ENCODE results near the gene GAPVD1. TPM values are rescaled to one million over a fixed set of nuclear protein-coding genes. Genes with fewer than 3 reads are reported as not detected.

Gene GAPVD1
- total and polyA plus RNA-seq, 10 of the 15 experiments (the other 5 are each of a cell fraction or from before 2014, with no cell fraction given) = 4.3 to 36.6 (median 25.9) TPM

DNA sequence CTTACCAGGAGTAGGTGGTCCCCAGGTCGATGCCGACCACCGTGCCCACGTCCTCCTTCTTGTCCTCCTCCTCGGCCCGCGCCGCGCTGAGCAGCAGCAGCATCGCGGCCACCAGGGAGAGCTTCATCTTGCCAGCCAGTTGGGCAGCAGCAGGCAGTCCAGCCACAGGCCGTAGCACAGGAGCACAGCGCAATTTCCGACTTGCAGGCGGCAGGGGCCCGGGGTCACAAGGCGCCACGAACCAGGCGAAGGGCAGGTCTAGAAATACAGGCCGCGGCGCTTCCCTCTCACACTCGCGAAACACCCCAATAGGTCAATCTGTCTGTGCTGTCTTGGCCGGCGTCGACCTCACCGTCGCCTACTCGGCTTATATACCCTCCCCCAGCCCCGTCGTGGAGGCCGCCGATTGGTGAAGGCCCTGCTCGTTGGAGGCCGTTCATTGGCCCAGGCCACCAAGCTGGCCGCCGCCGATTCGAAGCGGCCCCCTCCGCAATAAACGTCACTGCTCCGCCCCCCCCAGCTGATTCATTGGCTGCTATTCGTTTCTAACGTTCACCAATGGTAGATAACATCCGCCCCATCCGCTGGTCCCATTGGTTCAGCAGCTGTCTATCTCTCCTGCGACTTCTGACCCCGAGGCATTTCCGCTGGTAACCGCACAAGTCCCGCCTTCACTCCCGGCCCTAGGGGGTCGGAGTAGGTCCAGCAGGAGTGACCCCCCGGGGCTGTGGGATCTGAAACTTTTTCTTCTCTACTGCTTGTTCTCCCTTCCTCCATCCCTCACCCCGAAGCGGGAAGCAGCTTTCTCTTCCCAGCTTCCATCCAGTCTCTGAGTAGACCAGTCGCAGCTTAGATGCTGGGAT is 20.4 kb upstream of the GAPVD1 start, which contains the start of gene HSPA5 (continued):
- TF ChIP-seq CREB1 (IDR thresholded peaks at IDR 0.05; ENCODE audit: low read depth) (peak; percentile 97), IKZF2 (IDR thresholded peaks at IDR 0.05) (no peak), MXI1 (IDR thresholded peaks at IDR 0.05; ENCODE audit: low read depth, low read length) (no peak; the same call in none of the 2 replicates), RBBP5 (conservative IDR thresholded peaks at IDR 0.05) (no peak), NFXL1 (IDR thresholded peaks at IDR 0.05; ENCODE audit: borderline replicate concordance) (no peak), SIX5 (IDR thresholded peaks at IDR 0.05; ENCODE audit: low read depth, low read length, severe bottlenecking) (peak; percentile 8), NBN (IDR thresholded peaks at IDR 0.05) (peak; percentile 53; the same call in 1 of the 2 replicates), ZNF217 (IDR thresholded peaks at IDR 0.05) (no peak), ZNF622 (IDR thresholded peaks at IDR 0.05) (no peak), HCFC1 (IDR thresholded peaks at IDR 0.05; ENCODE audit: low read length) (peak; percentile 26), NKRF (conservative IDR thresholded peaks at IDR 0.05) (peak; percentile 93), NFIC (IDR thresholded peaks at IDR 0.05; ENCODE audit: low read depth, low read length) (no peak), IRF3 (IDR thresholded peaks at IDR 0.05) (peak; percentile 94), STAT3 (IDR thresholded peaks at IDR 0.05; ENCODE audit: low read depth, low read length) (no peak), GABPA (IDR thresholded peaks at IDR 0.05; ENCODE audit: low read depth) (peak; percentile 95), HDGF (IDR thresholded peaks at IDR 0.05) (no peak; the same call in 1 of the 2 replicates), SREBF2 (IDR thresholded peaks at IDR 0.05; ENCODE audit: low read length) (no peak), PML (IDR thresholded peaks at IDR 0.05; ENCODE audit: low read length) (peak; percentile 98), CBX5 (IDR thresholded peaks at IDR 0.05; ENCODE audit: low read depth) (no peak), RCOR1 (conservative IDR thresholded peaks at IDR 0.05; ENCODE audit: low read depth, low read length) (no peak), SUZ12 (IDR thresholded peaks at IDR 0.05; ENCODE audit: unreplicated experiment) (no peak), YBX1 (IDR thresholded peaks at IDR 0.05) (no peak), NFYB (IDR thresholded peaks at IDR 0.05; ENCODE audit: insufficient read depth, low read depth, low read length) (peak; percentile 95), USF2 (IDR thresholded peaks at IDR 0.05; ENCODE audit: borderline replicate concordance, low read depth, low read length) (no peak), KDM1A (IDR thresholded peaks at IDR 0.05; ENCODE audit: borderline replicate concordance) (no peak)
- TF ChIP-seq, protein P1, sequence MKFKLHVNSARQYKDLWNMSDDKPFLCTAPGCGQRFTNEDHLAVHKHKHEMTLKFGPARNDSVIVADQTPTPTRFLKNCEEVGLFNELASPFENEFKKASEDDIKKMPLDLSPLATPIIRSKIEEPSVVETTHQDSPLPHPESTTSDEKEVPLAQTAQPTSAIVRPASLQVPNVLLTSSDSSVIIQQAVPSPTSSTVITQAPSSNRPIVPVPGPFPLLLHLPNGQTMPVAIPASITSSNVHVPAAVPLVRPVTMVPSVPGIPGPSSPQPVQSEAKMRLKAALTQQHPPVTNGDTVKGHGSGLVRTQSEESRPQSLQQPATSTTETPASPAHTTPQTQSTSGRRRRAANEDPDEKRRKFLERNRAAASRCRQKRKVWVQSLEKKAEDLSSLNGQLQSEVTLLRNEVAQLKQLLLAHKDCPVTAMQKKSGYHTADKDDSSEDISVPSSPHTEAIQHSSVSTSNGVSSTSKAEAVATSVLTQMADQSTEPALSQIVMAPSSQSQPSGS (IDR thresholded peaks at IDR 0.05; ENCODE audit: low read length) = no peak
- TF ChIP-seq, protein P2, sequence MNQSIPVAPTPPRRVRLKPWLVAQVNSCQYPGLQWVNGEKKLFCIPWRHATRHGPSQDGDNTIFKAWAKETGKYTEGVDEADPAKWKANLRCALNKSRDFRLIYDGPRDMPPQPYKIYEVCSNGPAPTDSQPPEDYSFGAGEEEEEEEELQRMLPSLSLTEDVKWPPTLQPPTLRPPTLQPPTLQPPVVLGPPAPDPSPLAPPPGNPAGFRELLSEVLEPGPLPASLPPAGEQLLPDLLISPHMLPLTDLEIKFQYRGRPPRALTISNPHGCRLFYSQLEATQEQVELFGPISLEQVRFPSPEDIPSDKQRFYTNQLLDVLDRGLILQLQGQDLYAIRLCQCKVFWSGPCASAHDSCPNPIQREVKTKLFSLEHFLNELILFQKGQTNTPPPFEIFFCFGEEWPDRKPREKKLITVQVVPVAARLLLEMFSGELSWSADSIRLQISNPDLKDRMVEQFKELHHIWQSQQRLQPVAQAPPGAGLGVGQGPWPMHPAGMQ (IDR thresholded peaks at IDR 0.05; ENCODE audit: borderline replicate concordance) = no peak

Data from GM12878 (cell line).